GM18873 (cell line): Measurements from ENCODE around the gene FAM177B.
"Not testable (repeated sequence)": the region's sequence is repeated elsewhere in the genome, so short reads cannot be mapped to it uniquely, and the experiment has no call there.

Source experiments
- ATAC-seq: cut with Tn5 transposase; IDR thresholded peaks from one replicate; pipeline ENCODE4 v1.9.1; 2021; ENCODE audit warnings: mild to moderate bottlenecking, moderate library complexity, moderate number of reproducible peaks; ENCODE audit not compliant: unreplicated experiment, low FRiP score

The FAM177B gene

GRCh38 chr1:222739465-222739864 lies 2.5 kb downstream of the FAM177B start:
- ATAC-seq: no peak

GRCh38 chr1:222739929-222740328 lies 2.9 kb downstream of the FAM177B start:
- no peak for ATAC-seq

GRCh38 chr1:222741630-222742457 lies 4.8 kb downstream of the FAM177B start:
- not testable (repeated sequence) for ATAC-seq

GRCh38 chr1:222749927-222750326 lies 12.9 kb downstream of the FAM177B start:
- no peak for ATAC-seq

GRCh38 chr1:222750651-222751050 lies 13.6 kb downstream of the FAM177B start:
- ATAC-seq: peak; percentile 71

- ATAC-seq: no peak
Measured at GRCh38 chr1:222751255-222751654, 14.3 kb downstream of the FAM177B start.

- no peak for ATAC-seq
Measured at GRCh38 chr1:222754366-222755139, 17.6 kb downstream of the FAM177B start.

- ATAC-seq: no peak
Measured at GRCh38 chr1:222757646-222758268, 20.8 kb downstream of the FAM177B start.

- no peak for ATAC-seq
Measured at GRCh38 chr1:222759451-222760035, 22.5 kb downstream of the FAM177B start.

- no peak for ATAC-seq
Measured at GRCh38 chr1:222761083-222761482, 24.1 kb downstream of the FAM177B start.

- not testable (repeated sequence) for ATAC-seq
Measured at GRCh38 chr1:222762178-222762577, 25.2 kb downstream of the FAM177B start.

- no peak for ATAC-seq
Measured at GRCh38 chr1:222767152-222767571, 30.2 kb downstream of the FAM177B start.

- no peak for ATAC-seq
Measured at GRCh38 chr1:222768592-222768991, 31.6 kb downstream of the FAM177B start.

GRCh38 chr1:222769181-222769580 lies 32.2 kb downstream of the FAM177B start:
- no peak for ATAC-seq

- ATAC-seq: no peak
Measured at GRCh38 chr1:222769971-222770620, 33.1 kb downstream of the FAM177B start.

GRCh38 chr1:222772996-222773379 lies 36.0 kb downstream of the FAM177B start:
- ATAC-seq: peak; percentile 84

- ATAC-seq: no peak
Measured at GRCh38 chr1:222777463-222777862, 40.5 kb downstream of the FAM177B start.

GRCh38 chr1:222777977-222778376 lies 41.0 kb downstream of the FAM177B start:
- ATAC-seq: no peak

- no peak for ATAC-seq
Measured at GRCh38 chr1:222781251-222781650, 44.2 kb downstream of the FAM177B start.

GRCh38 chr1:222783051-222783450 lies 46.0 kb downstream of the FAM177B start:
- no peak for ATAC-seq
